IMR-90 (cell line): ENCODE data around the gene LPO. TPM values are rescaled to one million over a fixed set of nuclear protein-coding genes. Genes with fewer than 3 reads are reported as not detected.

Experiments used
- ATAC-seq: fragments of 200-7000 bp; cut with Tn5 transposase; 2 replicates; pipeline ENCODE4 v1.9.1; 2020; ENCODE audit warnings: low read depth, mild to moderate bottlenecking, moderate library complexity
- BruUV-seq: library from RNA; stranded (reverse); fragments of 400-500 nt; replicated peaks from 2 replicates; lab custom pipeline; 2021; lab: Mats Ljungman, UMichigan
- CTCF ChIA-PET: fragments of 300-600 bp; formaldehyde crosslinking; extraction: SDS; loops from one replicate; lab custom pipeline; 2021; ENCODE audit warnings: antibody characterized with exemption; lab: Yijun Ruan, JAX
- POLR2A ChIA-PET: fragments of 300-600 bp; sonication (Branson Sonifier 250); formaldehyde crosslinking; loops from one replicate; lab custom pipeline; 2022; ENCODE audit warnings: antibody characterized with exemption; ENCODE audit not compliant: unreplicated experiment; lab: Charles Lee
- DNase-seq: peaks from one replicate; pipeline ENCODE4 v3.0.0; 2013
- H2AFZ ChIP-seq: replicated peaks from 2 replicates; pipeline ENCODE3; 2013; ENCODE audit warnings: low read length, mild to moderate bottlenecking; ENCODE audit not compliant: poor library complexity
- H2AK5ac ChIP-seq: 2 replicates; pipeline ENCODE4 v1.6.1; 2013; ENCODE audit warnings: low read depth, low read length, inconsistent platforms
- H2AK9ac ChIP-seq: replicated peaks from 2 replicates; pipeline ENCODE3; 2013; ENCODE audit warnings: mild to moderate bottlenecking, low read depth, low read length, moderate library complexity; ENCODE audit not compliant: poor library complexity
- H2BK120ac ChIP-seq: 2 replicates; pipeline ENCODE4 v1.6.1; 2013; ENCODE audit warnings: low read depth, low read length, inconsistent platforms
- H2BK15ac ChIP-seq: 3 replicates; pipeline ENCODE4 v1.6.1; 2013; ENCODE audit warnings: low read depth, low read length, inconsistent platforms
- H2BK20ac ChIP-seq: 2 replicates; pipeline ENCODE4 v1.6.1; 2013; ENCODE audit warnings: low read depth, mild to moderate bottlenecking, inconsistent platforms, low read length, moderate library complexity
- H2BK5ac ChIP-seq: 2 replicates; pipeline ENCODE4 v1.6.1; 2013; ENCODE audit warnings: mild to moderate bottlenecking, low read depth, low read length, inconsistent platforms; ENCODE audit not compliant: poor library complexity, severe bottlenecking
- H3K14ac ChIP-seq: replicated peaks from 2 replicates; pipeline ENCODE4 v1.6.1; 2013; ENCODE audit warnings: low read depth, low read length, inconsistent platforms
- H3K18ac ChIP-seq: 2 replicates; pipeline ENCODE4 v1.6.1; 2013; ENCODE audit warnings: low read depth, low read length, control low read depth
- H3K23ac ChIP-seq: 2 replicates; pipeline ENCODE4 v1.6.1; 2013; ENCODE audit warnings: low read depth, low read length, inconsistent platforms
- H3K27ac ChIP-seq: 2 replicates; pipeline ENCODE4 v1.5.1; 2013; ENCODE audit warnings: mild to moderate bottlenecking, control low read depth, low read length; ENCODE audit not compliant: insufficient read depth
- H3K27me3 ChIP-seq: 2 replicates; pipeline ENCODE4 v1.6.1; 2013; ENCODE audit warnings: low read length; ENCODE audit not compliant: control insufficient read depth, insufficient read depth
- H3K36me3 ChIP-seq: 2 replicates; pipeline ENCODE4 v1.6.1; 2013; ENCODE audit warnings: low read length, mixed read lengths; ENCODE audit not compliant: control insufficient read depth, insufficient read depth
- H3K4ac ChIP-seq: 2 replicates; pipeline ENCODE4 v1.6.1; 2013; ENCODE audit warnings: low read depth, low read length, inconsistent platforms
- H3K4me1 ChIP-seq: 2 replicates; pipeline ENCODE4 v1.6.1; 2013; ENCODE audit warnings: low read length, mixed read lengths; ENCODE audit not compliant: control insufficient read depth, insufficient read depth
- H3K4me2 ChIP-seq: 2 replicates; pipeline ENCODE4 v1.6.1; 2013; ENCODE audit warnings: low read depth, mild to moderate bottlenecking, control low read depth, low read length, moderate library complexity
- H3K4me3 ChIP-seq: 2 replicates; pipeline ENCODE4 v1.5.1; 2013; ENCODE audit warnings: low read depth, mild to moderate bottlenecking, control low read depth, low read length, moderate library complexity; ENCODE audit not compliant: insufficient read depth
- H3K56ac ChIP-seq: 2 replicates; pipeline ENCODE4 v1.6.1; 2013; ENCODE audit warnings: low read length, inconsistent platforms; ENCODE audit not compliant: insufficient read depth; ENCODE audit errors: extremely low read depth
- H3K79me1 ChIP-seq, 2 experiments: 2 replicates each; pipeline ENCODE4 v1.6.1; 2013; ENCODE audit warnings: low read length in 2 of 2, inconsistent platforms in 1 of 2, low read depth in 1 of 2
- H3K9ac ChIP-seq: 2 replicates; pipeline ENCODE4 v1.6.1; 2013; ENCODE audit warnings: low read depth, low read length, control low read depth
- H3K9me1 ChIP-seq: 2 replicates; pipeline ENCODE4 v1.6.1; 2013; ENCODE audit warnings: low read length, inconsistent platforms; ENCODE audit not compliant: insufficient read depth
- H3K9me3 ChIP-seq: 2 replicates; pipeline ENCODE4 v1.6.1; 2013; ENCODE audit warnings: low read length; ENCODE audit not compliant: control insufficient read depth, insufficient read depth
- H4K20me1 ChIP-seq: 2 replicates; pipeline ENCODE4 v1.6.1; 2013; ENCODE audit warnings: low read length, inconsistent platforms; ENCODE audit not compliant: insufficient read depth
- H4K5ac ChIP-seq: 2 replicates; pipeline ENCODE4 v1.6.1; 2013; ENCODE audit warnings: mild to moderate bottlenecking, low read depth, low read length, control low read depth
- H4K8ac ChIP-seq, 2 experiments: 2 replicates each; pipeline ENCODE4 v1.6.1; 2013; ENCODE audit warnings: low read depth in 2 of 2, low read length in 2 of 2, control low read depth in 1 of 2, inconsistent platforms in 1 of 2
- H4K91ac ChIP-seq: 2 replicates; pipeline ENCODE4 v1.6.1; 2013; ENCODE audit warnings: low read depth, low read length, inconsistent platforms; ENCODE audit not compliant: insufficient read depth
- BHLHE40 ChIP-seq: fragments of 150-350 bp; IDR thresholded peaks from 2 replicates; pipeline ENCODE4 v1.6.1; 2016; ENCODE audit warnings: mild to moderate bottlenecking, low read depth, low read length
- CEBPB ChIP-seq: IDR thresholded peaks from 2 replicates; pipeline ENCODE4 v1.6.1; 2012; ENCODE audit warnings: low read depth, low read length, improper control_type of control experiment
- CHD1 ChIP-seq: IDR thresholded peaks from 2 replicates; pipeline ENCODE4 v1.6.1; 2012; ENCODE audit warnings: low read depth, low read length, improper control_type of control experiment
- CTCF ChIP-seq: conservative IDR thresholded peaks from 2 replicates; pipeline ENCODE4 v1.5.1; 2012; ENCODE audit warnings: mild to moderate bottlenecking, low read depth, low read length, improper control_type of control experiment
- FOS ChIP-seq: fragments of 150-350 bp; IDR thresholded peaks from 2 replicates; pipeline ENCODE4 v1.6.1; 2016; ENCODE audit warnings: low read depth, low read length
- MAFK ChIP-seq: IDR thresholded peaks from 2 replicates; pipeline ENCODE4 v1.6.1; 2012; ENCODE audit warnings: low read depth, low read length, improper control_type of control experiment
- MAZ ChIP-seq: IDR thresholded peaks from 2 replicates; pipeline ENCODE4 v1.6.1; 2012; ENCODE audit warnings: low read depth, mild to moderate bottlenecking, low read length, improper control_type of control experiment, moderate library complexity, borderline replicate concordance
- MXI1 ChIP-seq: IDR thresholded peaks from 2 replicates; pipeline ENCODE4 v1.6.1; 2012; ENCODE audit warnings: low read depth, mild to moderate bottlenecking, low read length, moderate library complexity, borderline replicate concordance
- NFE2L2 ChIP-seq: fragments of 150-350 bp; IDR thresholded peaks from 2 replicates; pipeline ENCODE4 v1.6.1; 2016; ENCODE audit warnings: low read depth, mild to moderate bottlenecking, low read length
- POLR2A ChIP-seq: IDR thresholded peaks from 2 replicates; pipeline ENCODE4 v1.6.1; 2012; ENCODE audit warnings: mild to moderate bottlenecking, low read depth, low read length
- RAD21 ChIP-seq: IDR thresholded peaks from 2 replicates; pipeline ENCODE4 v1.6.1; 2012; ENCODE audit warnings: low read length, improper control_type of control experiment
- RCOR1 ChIP-seq: IDR thresholded peaks from 2 replicates; pipeline ENCODE4 v1.6.1; 2012; ENCODE audit warnings: mild to moderate bottlenecking, low read length, improper control_type of control experiment; ENCODE audit not compliant: insufficient replicate concordance
- RFX5 ChIP-seq: IDR thresholded peaks from 2 replicates; pipeline ENCODE4 v1.8.0; 2012; ENCODE audit warnings: low read depth, mild to moderate bottlenecking, low read length, moderate library complexity
- SMC3 ChIP-seq: fragments of 150-350 bp; IDR thresholded peaks from 2 replicates; pipeline ENCODE4 v1.6.1; 2016; ENCODE audit warnings: low read depth, mild to moderate bottlenecking, antibody characterized with exemption, low read length, moderate library complexity
- USF2 ChIP-seq: fragments of 150-350 bp; IDR thresholded peaks from 2 replicates; pipeline ENCODE4 v1.6.1; 2017; ENCODE audit warnings: mild to moderate bottlenecking, antibody characterized with exemption, low read length, low read depth
- WGBS, 2 experiments: methylation state at CpG; one replicate each; pipeline versions ENCODE4 v1.1.5 to v1.1.7; 2013; ENCODE audit warnings: missing lambda C conversion rate in 2 of 2; ENCODE audit not compliant: insufficient read length in 1 of 2; ENCODE audit errors: extremely low coverage in 2 of 2; 5-methylcytosine and 5-hydroxymethylcytosine counted together
- dilution Hi-C: fragments of 300-500 bp; cut with HindIII; formaldehyde crosslinking; loops from one replicate; pipeline ENCODE4 v1.14.3; 2018; ENCODE audit warnings: low sequenced_read_pairs; ENCODE audit not compliant: unreplicated experiment
- in situ Hi-C: fragments of 300-500 bp; cut with MboI; formaldehyde crosslinking; loops from 3 replicates; pipeline ENCODE4 v1.14.3; 2019; ENCODE audit warnings: low sequenced_read_pairs, inconsistent platforms, mixed read lengths
- intact Hi-C: fragments of 100-400 bp; cut with micrococcal nuclease; formaldehyde crosslinking; loops from 2 replicates; pipeline ENCODE4 v1.10.0; 2022
- polyA plus RNA-seq, 3 experiments: library from polyadenylated mRNA; depleted of rRNA; stranded (reverse); fragments of >200 nt; gene quantifications; 2 replicates each; pipeline ENCODE4 v1.2.3, GENCODE V29; 2012; ENCODE audit warnings: low replicate concordance in 1 of 3
- total RNA-seq: library from RNA; depleted of rRNA; stranded (reverse); fragments of >200 nt; gene quantifications from 2 replicates; pipeline ENCODE4 v1.2.3, GENCODE V29; 2012
- TF ChIP-seq, protein P1 (sequence below): fragments of 150-350 bp; IDR thresholded peaks from 2 replicates; pipeline ENCODE4 v1.6.1; 2016; ENCODE audit warnings: low read depth, mild to moderate bottlenecking, low read length, moderate library complexity, borderline replicate concordance

The LPO gene
- total and polyA plus RNA-seq, 2 of the 4 experiments (the other 2 are of a cell fraction): not detected

DNA sequence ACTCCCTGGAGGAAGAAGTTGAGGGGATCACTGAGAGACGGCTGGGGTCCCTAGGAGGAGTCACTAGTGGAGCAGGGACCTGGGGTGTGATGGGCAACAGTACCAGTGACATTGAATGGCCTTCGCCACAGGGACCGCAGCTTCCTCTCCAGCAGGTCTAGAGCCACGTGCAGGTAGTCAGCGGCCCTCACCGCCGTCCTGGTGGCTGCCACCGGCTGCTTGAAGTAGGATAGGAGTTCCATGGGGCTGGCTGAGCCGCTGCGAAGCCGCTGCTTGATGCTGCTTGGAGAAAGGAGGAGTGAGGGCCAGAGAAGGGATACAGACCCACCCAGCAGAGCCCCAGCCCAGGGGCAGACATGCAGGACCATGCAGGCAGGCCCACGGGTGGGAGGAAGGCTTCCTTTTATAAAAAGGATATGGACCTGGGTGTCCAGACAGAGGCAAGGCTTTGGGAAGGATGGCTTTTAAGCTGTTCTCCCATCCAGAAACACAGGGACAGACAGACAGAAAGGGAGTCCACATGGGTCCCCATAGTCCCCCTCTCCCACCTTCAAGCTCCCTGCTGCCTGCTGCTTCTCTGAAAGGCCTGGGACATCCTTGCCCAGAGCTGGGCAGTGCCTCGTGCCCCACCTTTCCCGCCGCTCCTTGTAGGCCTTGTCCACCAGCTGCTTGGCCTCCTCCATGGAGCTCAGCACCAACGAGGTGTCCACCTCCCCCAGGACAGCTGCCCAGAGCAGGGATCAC lies 41.5 kb downstream of the LPO start:
- dilution Hi-C loops (no loop called here), in situ Hi-C loops (no loop called here)
- H2AFZ ChIP-seq: no peak overlapping the region

More for the DNA sequence above, 41.5 kb downstream of the LPO start:
- ATAC-seq: no peak
- Histone ChIP-seq H3K27ac (no peak overlapping the region), H2BK5ac (no peak overlapping the region), H2BK120ac (no peak overlapping the region), H3K56ac (no peak overlapping the region), H3K9me3 (no peaks in the 10 kb centered on the region), H3K4me1 (no peaks in the 10 kb centered on the region), H3K14ac (no peak overlapping the region), H3K9me1 (no peaks in the 10 kb centered on the region), H2AK5ac (no peak overlapping the region), H3K79me1 (no peaks in the 10 kb centered on the region), H3K9ac (no peak overlapping the region), H2BK15ac (no peak overlapping the region), H3K36me3 (no peaks in the 10 kb centered on the region), H2AK9ac (no peak overlapping the region), H4K8ac (no peak overlapping the region), H4K20me1 (no peaks in the 10 kb centered on the region), H4K91ac (no peak overlapping the region), H4K5ac (no peak overlapping the region), H3K23ac (no peak overlapping the region), H3K4me3 (no peak overlapping the region), H2BK20ac (no peak overlapping the region), H3K27me3 (peaks cover 24% of the 10 kb centered on the region), H3K4ac (no peak overlapping the region), H3K18ac (no peak overlapping the region), H3K4me2 (no peak overlapping the region)
- no TSS peak for BruUV-seq
- 81% methylated on average over 10 of the region's 16 CpGs; no CpG with 5 or more reads in 1 of the 2 experiments for WGBS, 2 experiments
- ChIA-PET POLR2A (no interaction called here), CTCF (no interaction called here)
- no peak for DNase-seq
- intact Hi-C loops: no loop called here
- no peak for TF ChIP-seq MAFK
- TF ChIP-seq FOS: no peak
- no peak for TF ChIP-seq SMC3
- TF ChIP-seq CTCF: no peak
- no peak for TF ChIP-seq RAD21
- no peak for TF ChIP-seq MXI1
- TF ChIP-seq CEBPB: no peak
- no peak for TF ChIP-seq CHD1
- TF ChIP-seq RFX5: no peak
- no peak for TF ChIP-seq POLR2A
- TF ChIP-seq NFE2L2: no peak
- TF ChIP-seq RCOR1: no peak
- no peak for TF ChIP-seq USF2
- TF ChIP-seq, protein P1, sequence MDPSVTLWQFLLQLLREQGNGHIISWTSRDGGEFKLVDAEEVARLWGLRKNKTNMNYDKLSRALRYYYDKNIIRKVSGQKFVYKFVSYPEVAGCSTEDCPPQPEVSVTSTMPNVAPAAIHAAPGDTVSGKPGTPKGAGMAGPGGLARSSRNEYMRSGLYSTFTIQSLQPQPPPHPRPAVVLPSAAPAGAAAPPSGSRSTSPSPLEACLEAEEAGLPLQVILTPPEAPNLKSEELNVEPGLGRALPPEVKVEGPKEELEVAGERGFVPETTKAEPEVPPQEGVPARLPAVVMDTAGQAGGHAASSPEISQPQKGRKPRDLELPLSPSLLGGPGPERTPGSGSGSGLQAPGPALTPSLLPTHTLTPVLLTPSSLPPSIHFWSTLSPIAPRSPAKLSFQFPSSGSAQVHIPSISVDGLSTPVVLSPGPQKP: no peak
- no peak for TF ChIP-seq BHLHE40
- TF ChIP-seq MAZ: no peak
